AG10803 (cell line): ENCODE data around the gene ESD.

ENCODE experiments used
- DNase-seq: peaks from one replicate; pipeline ENCODE4 v3.0.0; 2010; ENCODE audit warnings: low read depth
- H3K4me3 ChIP-seq: 2 replicates; pipeline ENCODE4 v1.5.1; 2011; ENCODE audit warnings: mild to moderate bottlenecking, low read length, control low read depth
- CTCF ChIP-seq: conservative IDR thresholded peaks from 2 replicates; pipeline ENCODE4 v1.5.1; 2011; ENCODE audit warnings: mild to moderate bottlenecking, low read length, control low read depth, inconsistent platforms

ESD gene

GRCh38 chr13:46831588-46832194 lies 34.7 kb upstream of the ESD start:
- peak; percentile 54 for DNase-seq

DNA sequence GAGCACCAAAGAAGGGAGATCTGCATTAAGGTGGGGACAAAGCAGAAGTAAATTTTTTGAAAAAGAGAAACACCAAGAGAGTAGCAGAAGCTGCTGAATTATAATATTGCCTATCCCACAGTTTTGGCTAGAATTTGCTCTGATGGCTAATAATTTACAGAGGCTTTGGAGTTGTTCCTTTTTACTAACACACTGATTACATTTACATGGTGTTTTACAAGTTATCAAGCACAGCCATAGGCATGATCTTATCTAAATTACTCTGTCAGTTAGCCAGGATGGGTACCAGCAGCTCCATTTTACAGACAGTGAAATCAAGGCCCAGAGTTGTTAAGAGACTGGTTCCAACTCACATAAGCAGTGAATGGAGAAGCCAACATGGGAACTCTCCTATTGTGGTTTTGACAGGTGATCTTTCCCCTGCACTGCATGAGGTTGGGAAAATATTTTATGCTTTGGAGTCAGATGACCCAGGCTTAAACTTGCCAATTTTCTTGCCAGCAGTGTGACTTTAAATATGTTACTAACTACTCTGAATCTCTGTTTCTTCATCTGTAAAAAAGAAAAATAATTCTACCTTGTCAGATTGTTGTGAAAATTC lies 33.5 kb upstream of the ESD start:
- TF ChIP-seq CTCF, result no peak
- no peak for DNase-seq

More at GRCh38 chr13:46831588-46832194, 34.7 kb upstream of the ESD start:
- TF ChIP-seq CTCF, result peak; percentile 85
- no peak overlapping the region for H3K4me3 ChIP-seq

DNA sequence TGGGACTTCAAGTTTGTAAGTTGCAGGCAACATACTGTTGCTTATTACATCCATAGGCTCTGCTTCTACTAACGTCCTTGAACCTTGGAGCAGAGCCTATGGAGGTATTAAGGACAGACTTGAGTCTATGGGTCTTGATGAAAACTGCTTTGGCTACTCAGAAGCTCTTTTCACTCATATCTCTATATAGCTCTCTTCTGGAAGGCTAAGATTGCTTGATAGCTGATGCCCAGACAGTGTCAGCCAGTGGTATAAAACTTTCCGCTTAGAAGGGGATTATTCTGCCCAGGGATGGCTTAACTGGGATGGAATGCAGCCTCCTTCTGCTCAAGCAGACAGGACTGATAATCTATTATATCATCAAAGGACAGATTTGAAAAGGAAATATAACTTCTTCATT lies 25.6 kb upstream of the ESD start:
- TF ChIP-seq CTCF, result no peak
- H3K4me3 ChIP-seq, result no peak overlapping the region
- no peak for DNase-seq

More for the DNA sequence above, 33.5 kb upstream of the ESD start:
- no peak overlapping the region for H3K4me3 ChIP-seq

- no peak overlapping the region for H3K4me3 ChIP-seq
- TF ChIP-seq CTCF, result no peak
Observed at GRCh38 chr13:46817838-46818476, 21.0 kb upstream of the ESD start.

DNA sequence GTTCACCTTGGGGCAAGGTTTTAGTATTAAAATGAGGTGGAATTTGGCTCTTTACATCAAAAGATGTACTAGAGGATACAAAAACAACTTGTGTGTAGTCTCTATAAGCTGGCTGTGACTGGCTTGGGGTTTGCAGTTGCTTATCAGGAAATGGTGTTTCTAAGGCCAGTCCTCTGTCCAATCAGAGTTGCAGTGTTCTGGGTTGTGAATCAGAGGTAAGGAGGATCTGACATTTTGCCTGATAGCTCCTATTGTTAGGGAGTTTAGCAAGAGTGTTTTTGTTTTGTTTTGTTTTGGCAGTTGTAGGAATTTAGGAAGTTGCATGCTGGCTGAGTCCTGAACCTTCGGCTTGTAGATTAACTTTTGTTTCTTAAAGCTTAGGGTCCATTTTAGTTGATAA lies 20.1 kb upstream of the ESD start:
- no peak for TF ChIP-seq CTCF
- no peak for DNase-seq

More at GRCh38 chr13:46817838-46818476, 21.0 kb upstream of the ESD start:
- DNase-seq, result no peak

DNA sequence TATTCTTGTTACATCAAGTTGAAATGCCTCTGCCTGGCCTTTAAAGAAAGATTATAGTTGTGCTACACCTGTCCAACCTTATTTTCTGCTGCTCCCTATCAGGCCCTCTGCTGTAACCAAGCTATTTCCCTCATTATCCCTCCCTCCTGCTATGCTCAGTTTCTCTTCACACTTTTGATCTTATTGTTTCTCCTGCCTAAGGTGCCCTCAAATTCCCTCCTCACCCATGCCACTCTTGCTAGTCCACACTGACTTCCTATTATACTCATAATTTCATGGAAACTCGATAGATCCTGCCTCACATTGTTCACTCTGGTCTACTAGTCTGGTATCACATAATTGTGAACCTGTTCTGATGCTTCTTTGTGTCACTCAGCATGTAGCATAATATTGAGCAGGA lies 19.4 kb upstream of the ESD start:
- no peak for TF ChIP-seq CTCF
- DNase-seq, result no peak
- H3K4me3 ChIP-seq, result no peak overlapping the region

More for the DNA sequence above, 20.1 kb upstream of the ESD start:
- H3K4me3 ChIP-seq, result no peak overlapping the region
